DND-41 (cell line): ENCODE results near the gene MICU1.

Experiments
- ATAC-seq: fragments of 200-7000 bp; cut with Tn5 transposase; 3 replicates; pipeline ENCODE4 v1.9.1; 2021; ENCODE audit warnings: low read depth; ENCODE audit not compliant: insufficient read depth
- DNase-seq: peaks from one replicate; pipeline ENCODE4 v3.0.0-alpha.2; 2020
- H2AFZ ChIP-seq: 2 replicates; pipeline ENCODE4 v1.6.0; 2012; ENCODE audit warnings: low read depth, low read length
- H3K27ac ChIP-seq: 2 replicates; pipeline ENCODE4 v1.5.1; 2012; ENCODE audit warnings: low read length, inconsistent platforms
- H3K27me3 ChIP-seq: fragments of 200-600 bp; sonication (generic); 2 replicates; pipeline ENCODE4 v1.6.0; 2012; ENCODE audit warnings: low read length, mild to moderate bottlenecking, inconsistent platforms; ENCODE audit not compliant: insufficient read depth, poor library complexity
- H3K36me3 ChIP-seq: 2 replicates; pipeline ENCODE4 v1.5.1; 2012; ENCODE audit warnings: low read length, inconsistent platforms; ENCODE audit not compliant: insufficient read depth
- H3K4me1 ChIP-seq: 2 replicates; pipeline ENCODE4 v1.5.1; 2012; ENCODE audit warnings: mild to moderate bottlenecking, low read length; ENCODE audit not compliant: insufficient read depth
- H3K4me2 ChIP-seq: 2 replicates; pipeline ENCODE4 v1.6.0; 2012; ENCODE audit warnings: mild to moderate bottlenecking, moderate library complexity, low read length, inconsistent platforms; ENCODE audit not compliant: insufficient read depth
- H3K4me3 ChIP-seq, 2 experiments: fragments of 200-600 bp in 1 of 2; shearing (Covaris generic) in 1 of 2; 2 replicates each; pipeline ENCODE4 v1.5.1; 2012 to 2016; ENCODE audit warnings: inconsistent platforms in 2 of 2, low read length in 2 of 2, mild to moderate bottlenecking in 2 of 2, low read depth in 1 of 2, moderate library complexity in 1 of 2
- H3K79me2 ChIP-seq: 2 replicates; pipeline ENCODE4 v1.6.0; 2012; ENCODE audit warnings: low read length, inconsistent platforms; ENCODE audit not compliant: insufficient read depth
- H3K9ac ChIP-seq: 2 replicates; pipeline ENCODE4 v1.6.0; 2012; ENCODE audit warnings: low read depth, mild to moderate bottlenecking, inconsistent platforms, low read length, moderate library complexity
- H3K9me3 ChIP-seq: 2 replicates; pipeline ENCODE4 v1.5.1; 2012; ENCODE audit warnings: low read length, moderate library complexity, mild to moderate bottlenecking, inconsistent platforms; ENCODE audit not compliant: insufficient read depth, severe bottlenecking
- H4K20me1 ChIP-seq: 2 replicates; pipeline ENCODE4 v1.6.0; 2012; ENCODE audit warnings: low read length; ENCODE audit not compliant: insufficient read depth
- EZH2 ChIP-seq: IDR thresholded peaks from 3 replicates; pipeline ENCODE4 v1.6.1; 2012; ENCODE audit warnings: borderline replicate concordance, low read depth, mild to moderate bottlenecking, moderate library complexity, low read length, inconsistent platforms; ENCODE audit not compliant: severe bottlenecking
- TF ChIP-seq, protein P1 (sequence below): IDR thresholded peaks from 2 replicates; pipeline ENCODE4 v1.5.1; 2012; ENCODE audit warnings: borderline replicate concordance, low read length, moderate library complexity, mild to moderate bottlenecking; ENCODE audit not compliant: poor library complexity, severe bottlenecking; ENCODE audit errors: extremely low read depth

Gene MICU1

DNA sequence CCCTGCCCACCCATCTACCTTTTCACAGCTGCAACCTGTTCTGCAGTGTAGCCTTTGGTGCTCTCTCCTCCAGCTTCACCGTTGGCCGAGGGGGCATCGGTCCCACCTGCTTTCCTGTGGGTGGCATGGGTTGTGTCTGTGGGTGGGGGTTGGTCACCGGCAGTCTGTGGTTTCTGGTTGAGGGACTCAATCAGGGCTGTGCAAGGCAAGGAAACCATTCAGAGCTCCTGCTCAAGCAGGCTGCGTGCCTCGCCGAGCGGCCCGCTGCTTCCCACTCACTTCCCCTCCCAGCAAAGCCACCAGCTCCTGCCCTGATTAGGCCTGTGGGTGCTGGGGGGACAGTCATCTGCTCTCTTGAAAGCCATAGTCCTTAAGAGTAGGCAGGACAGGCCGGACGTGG is 280.9 kb downstream of the MICU1 start:
- Histone ChIP-seq H3K4me1 (peaks cover 3% of the 10 kb centered on the region), H3K27me3 (no peaks in the 10 kb centered on the region), H3K9ac (no peak overlapping the region), H3K9me3 (no peaks in the 10 kb centered on the region), H4K20me1 (peaks cover 13% of the 10 kb centered on the region; the same call in 1 of the 2 replicates), H2AFZ (no peak overlapping the region), H3K27ac (no peak overlapping the region), H3K36me3 (peaks cover 76% of the 10 kb centered on the region), H3K4me3 (no peak overlapping the region), H3K4me2 (no peak overlapping the region), H3K79me2 (peaks cover 57% of the 10 kb centered on the region)
- no peak for ATAC-seq
- no peak for DNase-seq
- TF ChIP-seq, protein P1, sequence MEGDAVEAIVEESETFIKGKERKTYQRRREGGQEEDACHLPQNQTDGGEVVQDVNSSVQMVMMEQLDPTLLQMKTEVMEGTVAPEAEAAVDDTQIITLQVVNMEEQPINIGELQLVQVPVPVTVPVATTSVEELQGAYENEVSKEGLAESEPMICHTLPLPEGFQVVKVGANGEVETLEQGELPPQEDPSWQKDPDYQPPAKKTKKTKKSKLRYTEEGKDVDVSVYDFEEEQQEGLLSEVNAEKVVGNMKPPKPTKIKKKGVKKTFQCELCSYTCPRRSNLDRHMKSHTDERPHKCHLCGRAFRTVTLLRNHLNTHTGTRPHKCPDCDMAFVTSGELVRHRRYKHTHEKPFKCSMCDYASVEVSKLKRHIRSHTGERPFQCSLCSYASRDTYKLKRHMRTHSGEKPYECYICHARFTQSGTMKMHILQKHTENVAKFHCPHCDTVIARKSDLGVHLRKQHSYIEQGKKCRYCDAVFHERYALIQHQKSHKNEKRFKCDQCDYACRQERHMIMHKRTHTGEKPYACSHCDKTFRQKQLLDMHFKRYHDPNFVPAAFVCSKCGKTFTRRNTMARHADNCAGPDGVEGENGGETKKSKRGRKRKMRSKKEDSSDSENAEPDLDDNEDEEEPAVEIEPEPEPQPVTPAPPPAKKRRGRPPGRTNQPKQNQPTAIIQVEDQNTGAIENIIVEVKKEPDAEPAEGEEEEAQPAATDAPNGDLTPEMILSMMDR, result no peak
- TF ChIP-seq EZH2, result no peak

- H3K4me3 ChIP-seq, result no peak overlapping the region
- DNase-seq, result no peak
- H3K9ac ChIP-seq, result no peak overlapping the region
- no peak for TF ChIP-seq EZH2
- TF ChIP-seq, protein P1, result no peak
- 0 out of 2 replicates have a peak overlapping the region, but pooled peaks have one; percentile 42 for H3K27ac ChIP-seq
- no peak overlapping the region for H3K4me2 ChIP-seq
- peaks cover 69% of the 10 kb centered on the region for H3K36me3 ChIP-seq
- peaks cover 4% of the 10 kb centered on the region; the same call in 1 of the 2 replicates for H4K20me1 ChIP-seq
- no peaks in the 10 kb centered on the region for H3K9me3 ChIP-seq
- peaks cover 38% of the 10 kb centered on the region for H3K79me2 ChIP-seq
- peaks cover 3% of the 10 kb centered on the region for H3K4me1 ChIP-seq
- no peak overlapping the region for H2AFZ ChIP-seq
- no peaks in the 10 kb centered on the region for H3K27me3 ChIP-seq
- ATAC-seq, result no peak
Observed at GRCh38 chr10:72342911-72343310, 283.0 kb downstream of the MICU1 start.

- ATAC-seq (peak; percentile 58), DNase-seq (peak; percentile 73)
- Histone ChIP-seq H3K4me1 (peaks cover 24% of the 10 kb centered on the region), H3K36me3 (peaks cover 87% of the 10 kb centered on the region), H3K27ac (peak overlapping the region; percentile 24; the same call in 1 of the 2 replicates), H3K9me3 (no peaks in the 10 kb centered on the region), H2AFZ (no peak overlapping the region), H3K4me2 (no peak overlapping the region), H3K4me3 (no peak overlapping the region), H3K79me2 (peaks cover 29% of the 10 kb centered on the region), H4K20me1 (peaks cover 4% of the 10 kb centered on the region; the same call in 1 of the 2 replicates), H3K9ac (no peak overlapping the region), H3K27me3 (no peaks in the 10 kb centered on the region)
- no peak for TF ChIP-seq EZH2
- TF ChIP-seq, protein P1, result peak; percentile 95
Observed at GRCh38 chr10:72340510-72341261, 285.2 kb downstream of the MICU1 start.
